GM19351 (cell line): ENCODE measurements around the gene SYNPO2L.
"Not testable (repeated sequence)": the region's sequence is repeated elsewhere in the genome, so short reads cannot be mapped to it uniquely, and the experiment has no call there.

Experiments
- ATAC-seq: cut with Tn5 transposase; IDR thresholded peaks from one replicate; pipeline ENCODE4 v1.9.1; 2021; ENCODE audit warnings: mild to moderate bottlenecking, moderate library complexity; ENCODE audit not compliant: unreplicated experiment

Gene SYNPO2L

GRCh38 chr10:73625004-73625883 lies 30.6 kb downstream of the SYNPO2L start:
- ATAC-seq, result peak; percentile 38

GRCh38 chr10:73623056-73623455 lies 32.8 kb downstream of the SYNPO2L start:
- no peak for ATAC-seq

GRCh38 chr10:73620974-73621373 lies 34.9 kb downstream of the SYNPO2L start:
- not testable (repeated sequence) for ATAC-seq

- not testable (repeated sequence) for ATAC-seq
Measured at GRCh38 chr10:73617143-73617542, 38.7 kb downstream of the SYNPO2L start.

GRCh38 chr10:73614720-73615119 lies 41.1 kb downstream of the SYNPO2L start:
- ATAC-seq, result no peak

GRCh38 chr10:73609116-73609515 lies 46.7 kb downstream of the SYNPO2L start:
- no peak for ATAC-seq

DNA sequence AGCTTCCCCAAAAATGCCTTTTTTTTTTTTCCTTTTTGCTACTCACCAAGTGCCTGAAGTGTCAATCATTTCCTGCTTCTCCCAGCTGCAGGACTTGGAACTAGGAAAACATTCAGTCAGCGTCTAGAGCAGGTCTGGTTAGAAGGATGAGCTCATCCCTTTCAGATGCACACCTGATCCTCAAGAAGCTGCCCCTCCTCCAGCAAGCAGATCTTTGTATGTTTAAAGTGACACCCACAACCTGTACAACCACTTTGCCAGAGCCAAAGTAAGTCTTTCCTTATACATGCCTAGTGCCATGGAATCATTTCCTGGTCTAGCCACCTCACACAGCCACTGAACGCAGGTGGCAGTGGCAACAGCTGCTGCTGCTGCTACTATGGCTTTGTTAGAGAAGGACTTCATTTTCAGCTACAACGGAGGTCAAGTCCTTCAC lies 54.3 kb downstream of the SYNPO2L start:
- no peak for ATAC-seq

- ATAC-seq, result no peak
Measured at GRCh38 chr10:73597346-73597745, 58.5 kb downstream of the SYNPO2L start.
